Neural cell (in vitro differentiated cells): ENCODE measurements around the gene C18orf32. TPM values are rescaled to one million over a fixed set of nuclear protein-coding genes. Genes with fewer than 3 reads are reported as not detected.
"Not testable (repeated sequence)": the region's sequence is repeated elsewhere in the genome, so short reads cannot be mapped to it uniquely, and the experiment has no call there.

Experiments used
- H2AFZ ChIP-seq: fragments of 200-600, 300-800 bp; sonication (generic), shearing (Covaris generic); 2 replicates; pipeline ENCODE4 v1.6.0; 2014; ENCODE audit warnings: low read depth, mild to moderate bottlenecking, antibody characterized with exemption, low read length, moderate library complexity
- H3F3A ChIP-seq: fragments of 200-600 bp; shearing (Covaris generic); 2 replicates; pipeline ENCODE4 v1.6.1; 2016; ENCODE audit warnings: mild to moderate bottlenecking, moderate library complexity, mixed read lengths, antibody characterized with exemption, low read length; ENCODE audit not compliant: insufficient read depth, poor library complexity, severe bottlenecking
- H3K27ac ChIP-seq: fragments of 200-600, 300-800 bp; sonication (generic), shearing (Covaris generic); 2 replicates; pipeline ENCODE4 v1.5.1; 2014; ENCODE audit warnings: mild to moderate bottlenecking, low read length, moderate library complexity
- H3K27me3 ChIP-seq: fragments of 300-800, 200-600 bp; sonication (generic), shearing (Covaris generic); 2 replicates; pipeline ENCODE4 v1.6.0; 2014; ENCODE audit warnings: mild to moderate bottlenecking, low read depth, low read length, moderate library complexity; ENCODE audit not compliant: insufficient read depth
- H3K36me3 ChIP-seq: fragments of 300-800, 200-600 bp; sonication (generic), shearing (Covaris generic); 2 replicates; pipeline ENCODE4 v1.5.1; 2014; ENCODE audit warnings: mild to moderate bottlenecking, antibody characterized with exemption, low read length, moderate library complexity; ENCODE audit not compliant: insufficient read depth
- H3K4me2 ChIP-seq: fragments of 300-800, 200-600 bp; sonication (generic), shearing (Covaris generic); 2 replicates; pipeline ENCODE4 v1.6.0; 2014; ENCODE audit warnings: mild to moderate bottlenecking, low read length
- H3K4me3 ChIP-seq: fragments of 300-800, 200-600 bp; sonication (generic), shearing (Covaris generic); 2 replicates; pipeline ENCODE4 v1.5.1; 2014; ENCODE audit warnings: mild to moderate bottlenecking, low read length, moderate library complexity
- H3K79me2 ChIP-seq: fragments of 200-600 bp; shearing (Covaris generic); replicated peaks from 2 replicates; pipeline ENCODE4 v1.6.0; 2014; ENCODE audit warnings: mild to moderate bottlenecking, low read length, moderate library complexity; ENCODE audit not compliant: insufficient read depth
- H3K9ac ChIP-seq: fragments of 300-800, 200-600 bp; sonication (generic), shearing (Covaris generic); 2 replicates; pipeline ENCODE4 v1.6.1; 2016; ENCODE audit warnings: mild to moderate bottlenecking, low read length, mixed read lengths
- H3K9me2 ChIP-seq: fragments of 200-600 bp; shearing (Covaris generic); 2 replicates; pipeline ENCODE4 v1.6.1; 2016; ENCODE audit warnings: mild to moderate bottlenecking, low read length, mixed read lengths; ENCODE audit not compliant: insufficient read depth
- H3K9me3 ChIP-seq: fragments of 200-600, 300-800 bp; sonication (generic), shearing (Covaris generic); 2 replicates; pipeline ENCODE4 v1.6.1; 2016; ENCODE audit warnings: mild to moderate bottlenecking, mixed run types, low read length, moderate library complexity, mixed read lengths
- H4K20me1 ChIP-seq: fragments of 200-600 bp; shearing (Covaris generic); 2 replicates; pipeline ENCODE4 v1.6.1; 2016; ENCODE audit warnings: mild to moderate bottlenecking, mixed run types; ENCODE audit not compliant: insufficient read depth
- EP300 ChIP-seq: fragments of 450-650 bp; conservative IDR thresholded peaks from 2 replicates; pipeline ENCODE4 v1.6.1; 2014; ENCODE audit warnings: antibody characterized with exemption, mild to moderate bottlenecking, moderate library complexity; ENCODE audit not compliant: poor library complexity, severe bottlenecking
- EZH2 ChIP-seq: fragments of 200-600, 300-800 bp; shearing (Covaris generic), sonication (generic); IDR thresholded peaks from 2 replicates; pipeline ENCODE4 v1.6.1; 2014; ENCODE audit warnings: antibody characterized with exemption, low read length, borderline replicate concordance, mild to moderate bottlenecking; ENCODE audit not compliant: insufficient read depth, poor library complexity, severe bottlenecking
- MXI1 ChIP-seq: fragments of 450-650 bp; conservative IDR thresholded peaks from 2 replicates; pipeline ENCODE4 v1.6.1; 2014; ENCODE audit warnings: antibody characterized with exemption, mild to moderate bottlenecking; ENCODE audit not compliant: poor library complexity, severe bottlenecking
- POLR2AphosphoS5 ChIP-seq: IDR thresholded peaks from 2 replicates; pipeline ENCODE4 v1.6.1; 2012
- RAD21 ChIP-seq: fragments of 450-650 bp; conservative IDR thresholded peaks from 2 replicates; pipeline ENCODE4 v1.6.1; 2014; ENCODE audit warnings: antibody characterized with exemption, mild to moderate bottlenecking, moderate library complexity
- SMC3 ChIP-seq: fragments of 450-650 bp; conservative IDR thresholded peaks from 2 replicates; pipeline ENCODE4 v1.6.1; 2014; ENCODE audit warnings: antibody characterized with exemption, mild to moderate bottlenecking, moderate library complexity; ENCODE audit not compliant: poor library complexity
- TAF1 ChIP-seq: IDR thresholded peaks from 2 replicates; pipeline ENCODE4 v1.6.1; 2012; ENCODE audit warnings: low read depth
- polyA plus RNA-seq: library from polyadenylated mRNA; depleted of rRNA; stranded (reverse); fragments of >200 nt; gene quantifications from 2 replicates; pipeline ENCODE4 v1.2.3, GENCODE V29; 2014
- TF ChIP-seq, protein P1 (sequence below): IDR thresholded peaks from 2 replicates; pipeline ENCODE4 v1.6.1; 2012; ENCODE audit warnings: borderline replicate concordance
- TF ChIP-seq, protein P2 (sequence below): fragments of 450-650 bp; IDR thresholded peaks from 2 replicates; pipeline ENCODE4 v1.5.1; 2014; ENCODE audit warnings: antibody characterized with exemption, mild to moderate bottlenecking, moderate library complexity; ENCODE audit not compliant: poor library complexity, severe bottlenecking

C18orf32 gene
- polyA plus RNA-seq, 1 donor from 2014 or later: 594 TPM

DNA sequence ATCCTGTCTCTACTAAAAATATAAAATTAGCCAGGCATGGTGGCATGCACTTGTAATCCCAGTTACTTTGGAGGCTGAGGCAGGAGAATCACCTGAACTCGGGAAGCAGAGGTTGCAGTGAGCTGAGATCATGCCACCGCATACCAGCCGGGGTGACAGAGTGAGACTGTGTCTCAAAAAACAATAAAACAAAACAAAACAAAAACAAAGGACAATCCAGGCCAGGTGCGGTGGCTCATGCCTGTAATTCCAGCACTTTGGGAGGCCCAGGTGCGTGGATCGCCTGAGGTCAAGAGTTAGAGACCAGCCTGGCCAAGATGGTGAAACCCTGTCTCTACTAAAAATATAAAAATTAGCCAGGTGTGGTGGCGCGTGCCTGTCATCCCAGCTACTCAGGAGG lies 25.8 kb upstream of the C18orf32 start:
- H2AFZ ChIP-seq, H4K20me1 ChIP-seq, H3K9me3 ChIP-seq, H3K27me3 ChIP-seq, H3K9ac ChIP-seq, H3K27ac ChIP-seq, H3K4me2 ChIP-seq, H3K36me3 ChIP-seq, H3K79me2 ChIP-seq, H3K9me2 ChIP-seq, H3K4me3 ChIP-seq, H3F3A ChIP-seq: not testable (repeated sequence)

DNA sequence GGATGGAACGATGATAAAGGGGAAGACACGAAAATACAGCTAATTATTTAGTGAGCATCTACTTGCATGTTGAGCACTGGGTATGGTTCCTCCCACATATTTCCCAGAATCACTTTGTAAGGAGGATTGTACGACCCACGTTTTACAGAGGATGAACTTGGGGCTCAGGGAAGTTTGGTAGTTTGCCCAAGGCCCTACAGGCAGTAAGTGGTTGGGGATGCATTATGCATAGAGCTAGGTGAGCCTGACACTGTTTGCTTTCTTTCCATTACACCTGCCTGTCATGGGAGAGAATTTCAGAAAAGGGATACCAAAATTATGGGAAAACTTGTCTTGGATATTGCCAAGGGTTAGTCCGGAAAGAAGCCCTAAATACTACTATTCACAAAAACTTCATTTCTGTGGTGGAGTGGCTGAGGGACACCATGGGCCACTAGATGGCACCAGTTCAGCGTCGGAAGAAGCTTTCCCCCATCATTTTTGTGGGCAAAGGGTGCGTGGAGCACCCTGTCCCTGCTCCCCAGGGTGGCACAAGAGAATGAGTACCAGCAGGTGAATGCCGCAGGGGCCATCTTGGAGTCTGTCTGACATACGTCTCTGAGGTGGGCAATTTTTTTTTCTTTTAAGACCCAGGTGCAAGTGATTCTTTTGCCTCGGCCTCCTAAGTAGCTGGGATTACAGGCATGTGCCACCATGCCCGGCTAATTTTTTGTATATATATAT lies 23.5 kb upstream of the C18orf32 start:
- Histone ChIP-seq H3K27me3 (no peaks in the 10 kb centered on the region), H4K20me1 (no peaks in the 10 kb centered on the region), H3K4me3 (no peak overlapping the region), H3K9me2 (no peaks in the 10 kb centered on the region), H3F3A (no peaks in the 10 kb centered on the region), H3K79me2 (no peaks in the 10 kb centered on the region), H2AFZ (no peak overlapping the region), H3K36me3 (no peaks in the 10 kb centered on the region), H3K27ac (no peak overlapping the region), H3K9ac (no peak overlapping the region), H3K4me2 (no peak overlapping the region), H3K9me3 (no peaks in the 10 kb centered on the region)
- TF ChIP-seq, protein P1, sequence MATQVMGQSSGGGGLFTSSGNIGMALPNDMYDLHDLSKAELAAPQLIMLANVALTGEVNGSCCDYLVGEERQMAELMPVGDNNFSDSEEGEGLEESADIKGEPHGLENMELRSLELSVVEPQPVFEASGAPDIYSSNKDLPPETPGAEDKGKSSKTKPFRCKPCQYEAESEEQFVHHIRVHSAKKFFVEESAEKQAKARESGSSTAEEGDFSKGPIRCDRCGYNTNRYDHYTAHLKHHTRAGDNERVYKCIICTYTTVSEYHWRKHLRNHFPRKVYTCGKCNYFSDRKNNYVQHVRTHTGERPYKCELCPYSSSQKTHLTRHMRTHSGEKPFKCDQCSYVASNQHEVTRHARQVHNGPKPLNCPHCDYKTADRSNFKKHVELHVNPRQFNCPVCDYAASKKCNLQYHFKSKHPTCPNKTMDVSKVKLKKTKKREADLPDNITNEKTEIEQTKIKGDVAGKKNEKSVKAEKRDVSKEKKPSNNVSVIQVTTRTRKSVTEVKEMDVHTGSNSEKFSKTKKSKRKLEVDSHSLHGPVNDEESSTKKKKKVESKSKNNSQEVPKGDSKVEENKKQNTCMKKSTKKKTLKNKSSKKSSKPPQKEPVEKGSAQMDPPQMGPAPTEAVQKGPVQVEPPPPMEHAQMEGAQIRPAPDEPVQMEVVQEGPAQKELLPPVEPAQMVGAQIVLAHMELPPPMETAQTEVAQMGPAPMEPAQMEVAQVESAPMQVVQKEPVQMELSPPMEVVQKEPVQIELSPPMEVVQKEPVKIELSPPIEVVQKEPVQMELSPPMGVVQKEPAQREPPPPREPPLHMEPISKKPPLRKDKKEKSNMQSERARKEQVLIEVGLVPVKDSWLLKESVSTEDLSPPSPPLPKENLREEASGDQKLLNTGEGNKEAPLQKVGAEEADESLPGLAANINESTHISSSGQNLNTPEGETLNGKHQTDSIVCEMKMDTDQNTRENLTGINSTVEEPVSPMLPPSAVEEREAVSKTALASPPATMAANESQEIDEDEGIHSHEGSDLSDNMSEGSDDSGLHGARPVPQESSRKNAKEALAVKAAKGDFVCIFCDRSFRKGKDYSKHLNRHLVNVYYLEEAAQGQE: no peak
- no peak for TF ChIP-seq MXI1
- no peak for TF ChIP-seq POLR2AphosphoS5
- peak; percentile 91 for TF ChIP-seq RAD21
- TF ChIP-seq EP300: no peak
- peak; percentile 94 for TF ChIP-seq SMC3
- no peak for TF ChIP-seq EZH2
- TF ChIP-seq TAF1: no peak
- TF ChIP-seq, protein P2, sequence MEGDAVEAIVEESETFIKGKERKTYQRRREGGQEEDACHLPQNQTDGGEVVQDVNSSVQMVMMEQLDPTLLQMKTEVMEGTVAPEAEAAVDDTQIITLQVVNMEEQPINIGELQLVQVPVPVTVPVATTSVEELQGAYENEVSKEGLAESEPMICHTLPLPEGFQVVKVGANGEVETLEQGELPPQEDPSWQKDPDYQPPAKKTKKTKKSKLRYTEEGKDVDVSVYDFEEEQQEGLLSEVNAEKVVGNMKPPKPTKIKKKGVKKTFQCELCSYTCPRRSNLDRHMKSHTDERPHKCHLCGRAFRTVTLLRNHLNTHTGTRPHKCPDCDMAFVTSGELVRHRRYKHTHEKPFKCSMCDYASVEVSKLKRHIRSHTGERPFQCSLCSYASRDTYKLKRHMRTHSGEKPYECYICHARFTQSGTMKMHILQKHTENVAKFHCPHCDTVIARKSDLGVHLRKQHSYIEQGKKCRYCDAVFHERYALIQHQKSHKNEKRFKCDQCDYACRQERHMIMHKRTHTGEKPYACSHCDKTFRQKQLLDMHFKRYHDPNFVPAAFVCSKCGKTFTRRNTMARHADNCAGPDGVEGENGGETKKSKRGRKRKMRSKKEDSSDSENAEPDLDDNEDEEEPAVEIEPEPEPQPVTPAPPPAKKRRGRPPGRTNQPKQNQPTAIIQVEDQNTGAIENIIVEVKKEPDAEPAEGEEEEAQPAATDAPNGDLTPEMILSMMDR: peak; percentile 91

DNA sequence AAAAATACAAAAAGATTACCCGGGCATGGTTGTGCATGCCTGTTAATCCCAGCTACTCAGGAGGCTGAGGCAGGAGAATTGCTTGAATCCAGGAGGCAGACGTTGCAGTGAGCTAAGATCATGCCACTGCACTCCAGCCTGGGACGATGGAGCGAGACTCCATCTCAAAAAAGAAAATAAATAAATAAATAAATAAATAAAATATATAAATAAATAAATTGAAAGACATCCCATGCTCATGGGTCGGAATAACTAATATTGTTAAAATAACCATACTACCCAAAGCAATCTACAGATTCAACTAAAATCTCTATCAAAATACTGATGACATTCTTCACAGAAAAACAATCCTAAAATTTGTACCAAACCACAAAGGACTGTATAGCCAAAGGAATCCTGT lies 19.4 kb upstream of the C18orf32 start:
- not testable (repeated sequence) for H3K27me3 ChIP-seq, H3K4me2 ChIP-seq, H3K4me3 ChIP-seq, H4K20me1 ChIP-seq, H3K36me3 ChIP-seq, H3K27ac ChIP-seq, H3K9ac ChIP-seq, H3K9me3 ChIP-seq, H3K79me2 ChIP-seq, H2AFZ ChIP-seq, H3F3A ChIP-seq, H3K9me2 ChIP-seq
